Kidney (tissue), 14 donors: Measurements from ENCODE around the gene NAV3. TPM values are rescaled to one million over a fixed set of nuclear protein-coding genes. Genes with fewer than 3 reads are reported as not detected.

ENCODE experiments used
- DNase-seq, 5 donors: peaks; one replicate each; pipeline ENCODE4 v3.0.0-alpha.2; 2013 to 2020
- FAIRE-seq: peaks from 2 replicates; lab custom pipeline; 2012; peaks lifted over from hg19 to GRCh38; lab: Jason Lieb, UNC
- H3K27ac ChIP-seq, 2 donors: one replicate each; pipeline ENCODE4 v1.7.0; 2013; ENCODE audit warnings: low read depth in 2 of 2, low read length in 2 of 2, inconsistent platforms in 1 of 2
- H3K27me3 ChIP-seq: one replicate; pipeline ENCODE4 v1.7.1; 2013; ENCODE audit warnings: low read length, inconsistent platforms; ENCODE audit not compliant: control insufficient read depth, insufficient read depth
- H3K36me3 ChIP-seq, 3 donors: one replicate each; pipeline versions ENCODE4 v1.7.0 to v1.7.1; 2013; ENCODE audit warnings: low read length in 3 of 3, control low read depth in 1 of 3, inconsistent platforms in 1 of 3; ENCODE audit not compliant: insufficient read depth in 3 of 3, control insufficient read depth in 2 of 3
- H3K4me1 ChIP-seq, 3 donors: one replicate each; pipeline versions ENCODE4 v1.7.0 to v1.7.1; 2013; ENCODE audit warnings: low read length in 3 of 3, inconsistent platforms in 1 of 3, low read depth in 1 of 3; ENCODE audit not compliant: control insufficient read depth in 2 of 3, insufficient read depth in 2 of 3
- H3K4me3 ChIP-seq, 3 donors: one replicate each; pipeline versions ENCODE4 v1.7.0 to v1.8.1; 2013; ENCODE audit warnings: low read length in 3 of 3, control low read depth in 1 of 3, inconsistent platforms in 1 of 3
- H3K9ac ChIP-seq, 3 donors: one replicate each; pipeline versions ENCODE4 v1.7.0 to v1.7.1; 2013; ENCODE audit warnings: low read length in 3 of 3, control low read depth in 1 of 3, inconsistent platforms in 1 of 3
- H3K9me3 ChIP-seq, 3 donors: one replicate each; pipeline versions ENCODE4 v1.7.0 to v1.7.1; 2013; ENCODE audit warnings: low read length in 3 of 3, control low read depth in 1 of 3, inconsistent platforms in 1 of 3; ENCODE audit not compliant: control insufficient read depth in 2 of 3, insufficient read depth in 1 of 3
- CTCF ChIP-seq: IDR thresholded peaks from 3 replicates; pipeline ENCODE4 v1.5.1; 2012; ENCODE audit warnings: mild to moderate bottlenecking, moderate library complexity, borderline replicate concordance; ENCODE audit not compliant: insufficient read depth; ENCODE audit errors: extremely low read depth
- intact Hi-C: fragments of 100-400 bp; cut with DNase I; formaldehyde crosslinking; loops from one replicate; pipeline ENCODE4 v1.11.1; 2022
- polyA plus RNA-seq: library from polyadenylated mRNA; stranded (reverse); fragments of 350-450 nt; fragmentation: Illumina TruSeq; extraction: RNeasy Lipid Tissue Mini Kit (QIAGEN cat#74804); gene quantifications from one replicate; pipeline ENCODE4 v1.2.3, GENCODE V29; 2014; ENCODE audit warnings: low read depth, low replicate concordance; ENCODE audit not compliant: insufficient read depth
- total RNA-seq: library from RNA; stranded (reverse); fragmentation: NEBNext Ultra II Directional; extraction: Animal tissue kit (Norgen Biotek cat#: 25700); gene quantifications from one replicate; pipeline ENCODE4 v1.2.1, GENCODE V29; 2021
- donor health status: control.
- donor health status: control.
- donor health status: control.
- donor health status: control.
- donor health status: control.
- donor health status: DM: yes; HTN: yes; CAD: no.
- donor health status: Normal renal cell carcinoma (clear cell type).

Gene NAV3
- total and polyA plus RNA-seq, 2 donors from 2014 or later, result 0.34 to 4.5 TPM

GRCh38 chr12:77895699-77896098, 65.0 kb downstream of the NAV3 start:
- H3K4me3 ChIP-seq, result no peak overlapping the region
- peaks cover 0 to 2% (median 0%) of the 10 kb centered on the region in 3 donors for H3K4me1 ChIP-seq
- no peaks in the 10 kb centered on the region for H3K36me3 ChIP-seq
- no peak for TF ChIP-seq CTCF
- no peak overlapping the region for H3K27ac ChIP-seq
- H3K27me3 ChIP-seq, result no peaks in the 10 kb centered on the region
- intact Hi-C loops, result no loop called here
- no peaks in the 10 kb centered on the region for H3K9me3 ChIP-seq
- peak in 1 of 5 donors; percentile 11 for DNase-seq
- no peak overlapping the region for H3K9ac ChIP-seq
- FAIRE-seq, result no peak

GRCh38 chr12:77907936-77908335, 77.2 kb downstream of the NAV3 start:
- intact Hi-C loops, result no loop called here
- Histone ChIP-seq H3K27ac (no peak overlapping the region), H3K9ac (no peak overlapping the region), H3K27me3 (no peaks in the 10 kb centered on the region), H3K36me3 (no peaks in the 10 kb centered on the region), H3K4me3 (no peak overlapping the region), H3K4me1 (no peaks in the 10 kb centered on the region), H3K9me3 (no peaks in the 10 kb centered on the region)
- no peak for FAIRE-seq
- no peak for DNase-seq
- TF ChIP-seq CTCF, result no peak

GRCh38 chr12:77914081-77914488, 83.4 kb downstream of the NAV3 start:
- H3K4me1 ChIP-seq, result no peaks in the 10 kb centered on the region
- FAIRE-seq (no peak), DNase-seq (peak in 2 of 5 donors; percentile 32 to 41)
- no peak overlapping the region for H3K9ac ChIP-seq
- TF ChIP-seq CTCF, result no peak
- no peak overlapping the region for H3K27ac ChIP-seq
- no peaks in the 10 kb centered on the region for H3K27me3 ChIP-seq
- H3K4me3 ChIP-seq, result no peak overlapping the region
- no peaks in the 10 kb centered on the region for H3K36me3 ChIP-seq
- H3K9me3 ChIP-seq, result no peaks in the 10 kb centered on the region
- intact Hi-C loops, result no loop called here

- H3K9ac ChIP-seq, result no peak overlapping the region
- intact Hi-C loops, result no loop called here
- H3K4me3 ChIP-seq, result no peak overlapping the region
- no peak for TF ChIP-seq CTCF
- H3K9me3 ChIP-seq, result no peaks in the 10 kb centered on the region
- H3K27me3 ChIP-seq, result no peaks in the 10 kb centered on the region
- no peaks in the 10 kb centered on the region for H3K4me1 ChIP-seq
- no peak for FAIRE-seq
- no peaks in the 10 kb centered on the region for H3K36me3 ChIP-seq
- DNase-seq, result no peak
- H3K27ac ChIP-seq, result no peak overlapping the region
Observed at GRCh38 chr12:77915071-77915600, 84.4 kb downstream of the NAV3 start.
